GM18505 (cell line): ENCODE measurements around the gene CIT.
"Not testable (repeated sequence)": the region's sequence is repeated elsewhere in the genome, so short reads cannot be mapped to it uniquely, and the experiment has no call there.

Source experiments
- ATAC-seq: cut with Tn5 transposase; IDR thresholded peaks from one replicate; pipeline ENCODE4 v1.9.1; 2021; ENCODE audit not compliant: unreplicated experiment
- POLR2A ChIP-seq: IDR thresholded peaks from 4 replicates; pipeline ENCODE4 v1.6.1; 2011; ENCODE audit warnings: borderline replicate concordance; ENCODE audit not compliant: insufficient read depth, insufficient read length; ENCODE audit errors: extremely low read depth

CIT gene

DNA sequence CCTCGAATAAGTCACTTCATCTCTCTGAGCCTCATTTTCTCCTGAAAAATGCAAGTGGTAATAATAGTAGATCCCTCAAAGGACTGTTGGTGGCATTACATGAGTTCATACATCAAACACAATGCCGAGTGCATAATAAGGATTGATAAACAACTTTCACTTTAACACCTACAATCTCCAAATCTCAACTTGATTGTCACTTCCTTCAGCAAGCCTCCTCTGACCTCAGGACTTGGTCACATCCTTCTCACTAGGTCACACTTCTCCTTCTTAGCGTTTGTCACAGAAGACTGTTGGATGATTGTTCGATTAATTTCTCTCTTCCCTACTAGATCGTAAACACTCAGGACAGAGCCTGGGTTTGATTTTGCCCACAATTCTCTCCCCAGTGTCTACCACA lies 217.0 kb downstream of the CIT start:
- no peak for ATAC-seq
- no peak for TF ChIP-seq POLR2A

DNA sequence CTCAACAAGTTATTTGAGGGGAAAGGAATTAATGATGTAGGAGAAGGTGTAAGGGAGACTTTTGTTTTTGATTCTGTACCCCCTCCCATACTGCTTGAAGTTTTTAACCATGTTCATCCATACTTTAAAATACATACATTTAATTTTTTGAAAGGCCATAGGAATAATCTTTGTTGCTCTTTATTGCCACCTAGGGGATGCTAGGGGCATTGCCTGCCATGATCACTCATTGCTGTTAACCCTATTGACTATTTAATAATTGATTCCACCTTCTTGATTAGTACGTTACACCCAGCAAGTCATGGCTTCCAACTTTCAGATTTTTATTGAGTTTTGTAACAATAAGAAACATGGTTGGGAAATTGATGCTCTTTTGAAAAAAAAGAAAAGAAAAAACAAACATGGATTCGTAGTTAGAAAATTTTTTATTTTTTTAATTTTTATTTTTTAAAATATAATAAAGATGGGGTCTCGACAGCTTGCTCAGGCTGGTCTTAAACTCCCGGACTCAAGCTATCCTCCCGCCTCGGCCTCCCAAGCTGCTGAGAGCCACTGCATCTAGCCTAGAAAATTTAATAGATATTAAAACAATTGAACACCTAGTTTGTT lies 217.7 kb downstream of the CIT start:
- no peak for ATAC-seq

DNA sequence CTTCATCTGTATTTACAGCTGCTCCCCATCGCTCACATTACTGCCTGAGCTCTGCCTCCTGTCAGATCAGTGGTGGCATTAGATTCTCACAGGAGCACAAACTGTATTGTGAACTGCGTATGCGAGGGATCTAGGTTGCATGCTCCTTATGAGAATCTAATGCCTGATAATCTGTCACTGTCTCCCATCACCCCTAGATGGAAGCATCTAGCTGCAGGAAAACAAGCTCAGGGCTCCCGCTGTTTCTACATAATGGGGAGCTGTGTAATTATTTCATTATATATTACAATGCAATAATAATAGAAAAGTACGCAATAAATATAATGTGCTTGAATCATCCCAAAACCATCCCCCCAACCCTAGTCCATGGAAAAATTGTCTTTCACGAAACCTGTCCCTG lies 219.0 kb downstream of the CIT start:
- ATAC-seq = not testable (repeated sequence)

More for the DNA sequence above, 217.7 kb downstream of the CIT start:
- TF ChIP-seq POLR2A = no peak

DNA sequence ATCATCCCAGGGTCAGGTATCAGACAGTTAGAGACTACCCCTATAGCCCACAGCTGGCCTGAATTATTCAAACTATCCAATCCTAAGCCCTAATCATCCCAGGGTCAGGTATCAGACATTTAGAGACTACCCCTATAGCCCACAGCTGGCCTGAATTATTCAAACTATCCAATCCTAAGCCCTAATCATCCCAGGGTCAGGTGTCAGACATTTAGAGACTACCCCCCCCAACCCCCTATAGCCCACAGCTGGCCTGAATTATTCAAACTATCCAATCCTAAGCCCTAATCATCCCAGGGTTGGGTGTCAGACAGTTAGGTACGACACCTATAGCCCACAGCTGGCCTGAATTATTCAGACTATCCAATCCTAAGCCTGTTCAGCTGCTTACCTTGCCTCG lies 220.1 kb downstream of the CIT start:
- not testable (repeated sequence) for ATAC-seq

DNA sequence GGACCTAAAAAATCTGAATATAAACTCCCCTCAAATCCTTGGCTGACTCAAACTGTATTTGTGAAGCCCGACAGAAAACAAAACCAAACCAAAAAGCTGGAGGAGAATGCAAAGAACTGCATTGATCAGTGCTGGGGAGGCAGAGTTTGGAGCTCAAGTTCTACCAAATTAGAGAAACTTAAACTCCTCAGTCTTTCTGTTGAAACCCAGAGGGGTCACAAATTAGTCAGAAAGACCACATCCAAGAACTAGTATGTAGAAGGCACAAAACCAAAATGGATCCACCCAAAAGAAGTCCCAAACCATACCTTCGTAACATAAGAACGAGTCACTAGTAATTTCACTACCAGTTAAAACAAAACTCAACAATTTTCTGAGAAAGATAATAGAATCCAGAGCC lies 224.5 kb downstream of the CIT start:
- no peak for ATAC-seq
- no peak for TF ChIP-seq POLR2A

DNA sequence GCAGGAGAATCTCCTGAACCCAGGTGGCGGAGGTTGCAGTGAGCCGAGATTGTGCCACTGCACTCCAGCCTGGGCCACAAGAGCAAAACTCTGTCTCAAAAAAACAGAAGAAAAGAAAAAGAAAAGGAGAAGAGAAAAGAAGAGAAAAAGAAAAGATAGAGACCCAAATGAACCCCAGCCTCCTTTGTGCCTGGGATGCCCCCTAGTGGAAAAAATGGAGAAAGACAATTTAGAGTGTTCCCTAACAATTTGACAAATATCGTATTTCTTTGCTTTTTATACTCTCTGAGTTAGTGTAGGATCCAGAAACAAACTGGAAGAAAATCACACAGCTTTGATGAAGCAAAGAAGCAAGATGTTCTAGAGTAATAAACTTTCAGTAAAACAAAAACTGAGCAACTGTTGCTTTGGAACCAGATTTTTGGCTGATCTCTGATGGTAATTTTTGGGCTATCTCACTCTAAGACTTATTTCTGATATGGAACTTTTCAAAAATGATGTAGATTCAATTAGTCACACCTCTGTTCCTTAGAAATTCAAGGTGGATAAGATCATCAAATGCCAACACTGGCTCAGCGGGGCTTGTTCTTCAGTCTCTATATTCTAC lies 227.8 kb downstream of the CIT start:
- ATAC-seq = no peak
- no peak for TF ChIP-seq POLR2A

DNA sequence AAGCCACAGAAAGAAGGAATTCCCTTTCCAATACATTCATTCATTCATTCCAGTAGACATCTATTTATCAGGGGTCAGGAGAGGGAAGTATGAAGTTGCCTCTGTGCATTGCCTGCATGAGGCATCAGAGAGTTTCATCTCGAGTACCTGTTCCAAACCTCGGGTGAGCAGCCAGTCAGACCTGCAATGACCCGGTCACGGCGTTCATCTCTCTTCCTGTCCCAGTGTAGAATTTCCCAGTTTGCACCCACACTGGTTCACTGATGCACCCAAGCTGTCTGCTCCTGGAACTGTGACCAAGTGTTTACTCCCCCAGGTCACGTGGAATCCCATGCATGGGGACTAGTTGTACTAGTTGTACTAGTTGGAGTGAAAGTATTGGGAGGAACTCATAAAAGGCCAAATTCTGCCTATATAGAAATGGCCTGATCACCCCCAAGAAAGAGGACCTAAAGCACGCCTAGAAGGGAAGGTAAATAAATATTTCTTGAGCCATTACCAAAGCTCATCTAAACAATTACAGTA lies 231.5 kb downstream of the CIT start:
- no peak for ATAC-seq
- TF ChIP-seq POLR2A = no peak

DNA sequence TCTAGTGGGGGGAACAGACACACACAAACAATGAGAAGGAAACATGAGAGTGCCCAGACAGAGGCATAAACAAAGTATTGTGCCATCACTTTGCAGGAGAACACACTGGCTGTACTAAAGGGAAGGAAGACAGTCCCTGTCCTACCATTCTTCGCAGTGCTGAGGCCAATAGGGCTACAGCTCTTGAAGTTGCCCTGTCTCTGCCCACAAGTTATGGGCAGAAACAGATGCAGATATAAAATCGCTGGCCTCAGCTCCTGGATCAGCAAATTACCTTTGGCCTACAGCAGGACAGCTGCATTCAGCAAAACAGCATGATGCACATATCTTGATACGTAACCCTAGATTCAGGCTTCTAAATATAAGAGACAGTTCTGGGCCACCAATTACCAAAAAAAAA lies 232.2 kb downstream of the CIT start:
- no peak for TF ChIP-seq POLR2A
- no peak for ATAC-seq

DNA sequence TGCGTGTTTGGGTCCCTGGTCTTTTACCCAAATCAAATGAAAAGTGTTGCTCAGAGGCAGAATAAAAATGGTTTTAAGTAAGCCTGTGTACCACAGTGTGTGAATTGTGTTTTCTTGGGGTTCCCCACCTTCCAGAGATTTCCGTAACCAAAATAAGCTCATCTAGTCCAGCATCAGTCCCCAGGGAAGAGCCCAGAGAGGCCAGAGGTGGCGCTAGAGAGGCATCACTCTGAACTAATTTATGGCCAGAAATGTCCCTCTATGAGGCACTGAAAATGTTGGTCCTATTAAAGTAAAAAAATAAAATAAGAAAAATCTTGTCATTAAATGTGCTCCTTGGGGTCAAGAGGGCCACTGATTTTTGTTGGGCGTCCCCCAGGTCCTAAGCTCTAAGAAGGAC lies 234.1 kb downstream of the CIT start:
- TF ChIP-seq POLR2A = no peak
- no peak for ATAC-seq
